ENCODE data around the gene EFCAB6.

Gene EFCAB6

GRCh38 chr22:43745783-43746356 is 66.2 kb downstream of the EFCAB6 start:
- H2AFZ ChIP-seq (ENCODE audit: low read depth, low read length), result no peak overlapping the region
- no peaks in the 10 kb centered on the region for H3K9me3 ChIP-seq (ENCODE audit: insufficient read depth, low read length, severe bottlenecking)
- no peak overlapping the region for H3K27ac ChIP-seq (ENCODE audit: low read length)
- H4K20me1 ChIP-seq (ENCODE audit: insufficient read depth, low read length), result no peaks in the 10 kb centered on the region
- H3K4me3 ChIP-seq (ENCODE audit: low read depth in 1 of 2, low read length in 2 of 2), result no peak overlapping the region
- H3K9ac ChIP-seq (ENCODE audit: low read depth, low read length), result no peak overlapping the region
- no peaks in the 10 kb centered on the region for H3K79me2 ChIP-seq (ENCODE audit: insufficient read depth, low read length)
- no peaks in the 10 kb centered on the region for H3K4me1 ChIP-seq (ENCODE audit: insufficient read depth, low read length)
- H3K4me2 ChIP-seq (ENCODE audit: insufficient read depth, low read length), result no peak overlapping the region
- DNase-seq (no peak), ATAC-seq (ENCODE audit: insufficient read depth, low read depth) (no peak)
- peaks cover 3% of the 10 kb centered on the region for H3K27me3 ChIP-seq (ENCODE audit: insufficient read depth, low read length, poor library complexity)
- TF ChIP-seq CTCF (IDR thresholded peaks at IDR 0.05; ENCODE audit: borderline replicate concordance, extremely low read depth, low read length, poor library complexity, severe bottlenecking) (no peak), EZH2 (IDR thresholded peaks at IDR 0.05; ENCODE audit: borderline replicate concordance, low read depth, low read length, severe bottlenecking) (no peak)
- H3K36me3 ChIP-seq (ENCODE audit: insufficient read depth, low read length), result no peaks in the 10 kb centered on the region

DNA sequence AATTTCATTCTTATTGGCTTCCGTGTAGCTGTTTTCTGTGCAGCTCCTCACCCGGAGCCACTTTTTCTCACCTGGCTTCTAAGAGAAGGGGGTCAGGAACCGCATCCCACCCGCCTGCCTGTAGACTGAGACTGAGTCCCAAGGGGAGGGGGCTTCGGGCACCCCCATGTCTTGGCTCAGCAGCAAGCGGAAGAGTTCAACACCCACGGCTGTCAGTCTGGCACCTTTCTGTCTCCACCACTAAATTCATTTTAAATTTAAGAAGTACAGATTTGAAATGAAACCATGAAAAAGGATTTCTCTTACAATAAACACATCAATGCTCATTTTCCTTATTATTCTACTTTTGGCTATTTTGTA is 66.7 kb downstream of the EFCAB6 start:
- no peaks in the 10 kb centered on the region for H3K79me2 ChIP-seq (ENCODE audit: insufficient read depth, low read length)
- H3K4me1 ChIP-seq (ENCODE audit: insufficient read depth, low read length), result no peaks in the 10 kb centered on the region
- DNase-seq (no peak), ATAC-seq (ENCODE audit: insufficient read depth, low read depth) (no peak)
- H4K20me1 ChIP-seq (ENCODE audit: insufficient read depth, low read length), result no peaks in the 10 kb centered on the region
- H3K27ac ChIP-seq (ENCODE audit: low read length), result no peak overlapping the region
- no peak overlapping the region for H3K4me2 ChIP-seq (ENCODE audit: insufficient read depth, low read length)
- H2AFZ ChIP-seq (ENCODE audit: low read depth, low read length), result no peak overlapping the region
- H3K4me3 ChIP-seq (ENCODE audit: low read depth in 1 of 2, low read length in 2 of 2), result no peak overlapping the region
- H3K9me3 ChIP-seq (ENCODE audit: insufficient read depth, low read length, severe bottlenecking), result no peaks in the 10 kb centered on the region
- H3K9ac ChIP-seq (ENCODE audit: low read depth, low read length), result no peak overlapping the region
- TF ChIP-seq EZH2 (IDR thresholded peaks at IDR 0.05; ENCODE audit: borderline replicate concordance, low read depth, low read length, severe bottlenecking), result no peak
- no peak for TF ChIP-seq CTCF (IDR thresholded peaks at IDR 0.05; ENCODE audit: borderline replicate concordance, extremely low read depth, low read length, poor library complexity, severe bottlenecking)
- H3K27me3 ChIP-seq (ENCODE audit: insufficient read depth, low read length, poor library complexity), result peaks cover 3% of the 10 kb centered on the region
- H3K36me3 ChIP-seq (ENCODE audit: insufficient read depth, low read length), result no peaks in the 10 kb centered on the region

DNA sequence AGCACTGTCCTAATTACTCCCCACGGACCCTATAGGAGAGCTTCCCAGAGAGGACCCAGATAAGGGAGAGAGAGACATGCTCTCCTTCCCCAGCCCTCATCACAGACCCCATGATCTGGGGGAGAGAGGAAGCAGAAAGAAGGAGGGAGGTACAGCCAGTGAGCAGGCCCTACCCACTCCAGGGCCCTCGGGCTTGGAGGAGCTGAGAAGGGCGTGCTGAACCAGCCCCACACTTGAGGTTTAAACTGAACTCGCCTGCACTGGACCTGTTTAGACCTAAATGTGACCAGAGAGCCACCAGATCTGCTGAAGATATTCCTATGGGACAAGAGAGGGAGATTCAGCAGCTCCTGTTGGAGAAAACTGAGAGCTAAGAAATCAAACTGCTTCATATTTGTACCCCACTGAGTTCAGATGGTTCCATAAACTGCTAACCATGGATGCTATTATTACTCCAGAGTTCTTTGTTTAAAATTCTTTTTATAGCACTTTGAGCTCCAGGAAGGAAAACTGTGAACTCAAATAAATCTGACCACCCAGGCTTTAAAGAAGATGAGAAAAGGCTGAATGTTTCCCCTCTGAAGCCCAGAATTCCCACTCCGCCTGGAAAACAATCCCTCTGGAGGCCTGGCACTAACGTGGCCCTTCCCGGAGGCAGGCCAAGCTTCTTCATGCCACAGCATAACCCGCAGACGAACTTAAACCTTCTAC is 67.2 kb downstream of the EFCAB6 start:
- H3K4me2 ChIP-seq (ENCODE audit: insufficient read depth, low read length), result no peak overlapping the region
- no peak for DNase-seq
- TF ChIP-seq CTCF (IDR thresholded peaks at IDR 0.05; ENCODE audit: borderline replicate concordance, extremely low read depth, low read length, poor library complexity, severe bottlenecking) (no peak), EZH2 (IDR thresholded peaks at IDR 0.05; ENCODE audit: borderline replicate concordance, low read depth, low read length, severe bottlenecking) (no peak)
- no peaks in the 10 kb centered on the region for H4K20me1 ChIP-seq (ENCODE audit: insufficient read depth, low read length)
- no peaks in the 10 kb centered on the region for H3K9me3 ChIP-seq (ENCODE audit: insufficient read depth, low read length, severe bottlenecking)
- H3K27me3 ChIP-seq (ENCODE audit: insufficient read depth, low read length, poor library complexity), result peaks cover 2% of the 10 kb centered on the region
- no peak overlapping the region for H3K4me3 ChIP-seq (ENCODE audit: low read depth in 1 of 2, low read length in 2 of 2)
- no peaks in the 10 kb centered on the region for H3K36me3 ChIP-seq (ENCODE audit: insufficient read depth, low read length)
- ATAC-seq (ENCODE audit: insufficient read depth, low read depth), result no peak
- no peaks in the 10 kb centered on the region for H3K79me2 ChIP-seq (ENCODE audit: insufficient read depth, low read length)
- H2AFZ ChIP-seq (ENCODE audit: low read depth, low read length), result no peak overlapping the region
- no peak overlapping the region for H3K9ac ChIP-seq (ENCODE audit: low read depth, low read length)
- H3K27ac ChIP-seq (ENCODE audit: low read length), result no peak overlapping the region
- H3K4me1 ChIP-seq (ENCODE audit: insufficient read depth, low read length), result no peaks in the 10 kb centered on the region
